ENCODE results near the gene GPR17.

GPR17 gene

GRCh38 chr2:127695491-127696472 is 49.8 kb downstream of the GPR17 start:
- DNase-seq: peak; percentile 82

GRCh38 chr2:127697482-127698180 is 51.7 kb downstream of the GPR17 start:
- DNase-seq: no peak

- no peak for DNase-seq
These were observed 52.8 kb downstream of the GPR17 start for GRCh38 chr2:127698553-127699355.

GRCh38 chr2:127700527-127701192 is 54.7 kb downstream of the GPR17 start:
- DNase-seq: peak; percentile 97

- DNase-seq: peak; percentile 92
These were observed 55.3 kb downstream of the GPR17 start, which contains the start of gene SFT2D3 for GRCh38 chr2:127701193-127701650. Gene SFT2D3 (plus strand): TSS chr2:127701497. CDS start chr2:127701529, 32 bp downstream.

GRCh38 chr2:127701651-127702394 is 55.9 kb downstream of the GPR17 start:
- peak; percentile 90 for DNase-seq
